HepG2 (cell line): Measurements from ENCODE around the gene CTIF. TPM values are rescaled to one million over a fixed set of nuclear protein-coding genes. Genes with fewer than 3 reads are reported as not detected.

ENCODE experiments used
- ATAC-seq: fragments of 200-7000 bp; cut with Tn5 transposase; 3 replicates; pipeline ENCODE4 v1.9.1; 2020; ENCODE audit warnings: mild to moderate bottlenecking, moderate library complexity
- BruUV-seq: library from RNA; stranded (reverse); fragments of 400-500 nt; replicated peaks from 2 replicates; lab custom pipeline; 2021; lab: Mats Ljungman, UMichigan
- CTCF ChIA-PET: fragments of 300-600 bp; formaldehyde crosslinking; extraction: SDS; loops from one replicate; lab custom pipeline; 2021; ENCODE audit warnings: low total read pairs, inconsistent platforms, low intra/inter-chr PET ratio; lab: Yijun Ruan, JAX
- POLR2A ChIA-PET: fragments of 350-600 bp; sonication (Branson Sonifier 250); formaldehyde crosslinking; loops from one replicate; lab custom pipeline; 2020; ENCODE audit warnings: antibody characterized with exemption, inconsistent platforms; lab: Yijun Ruan, JAX
- DNase-seq: peaks from one replicate; pipeline ENCODE4 v3.0.0-alpha.2; 2015; ENCODE audit warnings: low spot score
- FAIRE-seq: peaks from 3 replicates; lab custom pipeline; 2011; peaks lifted over from hg19 to GRCh38; lab: Jason Lieb, UNC
- H2AFZ ChIP-seq: one replicate; pipeline ENCODE4 v1.6.1; 2011; ENCODE audit warnings: low read length, inconsistent platforms
- H3K27ac ChIP-seq: fragments of 300-600 bp; 3 replicates; pipeline ENCODE4 v1.8.0; 2011; ENCODE audit warnings: mixed run types, mild to moderate bottlenecking, mixed read lengths, low read length, inconsistent platforms; ENCODE audit not compliant: insufficient read depth; ENCODE audit errors: extremely low read length
- H3K27me3 ChIP-seq, 2 experiments: fragments of 200-600 bp in 1 of 2; 2 replicates in 1 of 2; 3 replicates in 1 of 2; pipeline versions ENCODE4 v1.6.0 to v1.8.0; 2011; ENCODE audit warnings: low read length in 2 of 2, mild to moderate bottlenecking in 2 of 2, moderate library complexity in 2 of 2, inconsistent platforms in 1 of 2; ENCODE audit not compliant: insufficient read depth in 2 of 2, control insufficient read depth in 1 of 2
- H3K36me3 ChIP-seq, 2 experiments: fragments of 200-600 bp in 1 of 2; replicated peaks in 1 of 2; 2 replicates in 1 of 2; 3 replicates in 1 of 2; pipeline versions ENCODE4 v1.5.1 to v1.8.0; 2011; ENCODE audit warnings: low read length in 2 of 2, inconsistent platforms in 1 of 2; ENCODE audit not compliant: insufficient read depth in 2 of 2, control insufficient read depth in 1 of 2
- H3K4me1 ChIP-seq: 2 replicates; pipeline ENCODE4 v1.5.1; 2012; ENCODE audit warnings: low read length, inconsistent platforms; ENCODE audit not compliant: insufficient read depth
- H3K4me2 ChIP-seq: 2 replicates; pipeline ENCODE4 v1.6.0; 2011; ENCODE audit warnings: low read depth, low read length, inconsistent platforms
- H3K4me3 ChIP-seq, 3 experiments: fragments of 200-600 bp in 1 of 3; sonication (generic), shearing (Covaris generic) in 1 of 3; replicated peaks in 1 of 3; 2 replicates each; pipeline ENCODE4 v1.5.1; 2011 to 2016; ENCODE audit warnings: low read length in 3 of 3, inconsistent platforms in 2 of 3, low read depth in 2 of 3, mild to moderate bottlenecking in 2 of 3, control low read depth in 1 of 3, mixed read lengths in 1 of 3; ENCODE audit not compliant: insufficient read depth in 1 of 3
- H3K79me2 ChIP-seq: one replicate; pipeline ENCODE4 v1.6.1; 2011; ENCODE audit warnings: low read length, inconsistent platforms; ENCODE audit not compliant: insufficient read depth
- H3K9ac ChIP-seq: 2 replicates; pipeline ENCODE4 v1.6.0; 2011; ENCODE audit warnings: mild to moderate bottlenecking, low read depth, low read length, inconsistent platforms; ENCODE audit not compliant: insufficient read depth
- H3K9me3 ChIP-seq: 2 replicates; pipeline ENCODE4 v1.5.1; 2012; ENCODE audit warnings: mild to moderate bottlenecking, low read length
- H4K20me1 ChIP-seq: 2 replicates; pipeline ENCODE4 v1.6.0; 2011; ENCODE audit warnings: inconsistent platforms, mild to moderate bottlenecking, low read length, moderate library complexity; ENCODE audit not compliant: insufficient read depth
- ELF3 ChIP-seq: IDR thresholded peaks from 2 replicates; pipeline ENCODE4 v1.6.1; 2016; ENCODE audit warnings: missing genetic modification reagents, missing compliant biosample characterization
- FOXJ3 ChIP-seq: sonication (generic); formaldehyde crosslinking; IDR thresholded peaks from 2 replicates; pipeline ENCODE4 v1.4.0; 2020; ENCODE audit warnings: missing genetic modification reagents, mild to moderate bottlenecking, borderline replicate concordance
- RAD51 ChIP-seq: fragments of 450-650 bp; IDR thresholded peaks from 2 replicates; pipeline ENCODE4 v1.6.1; 2016; ENCODE audit warnings: borderline replicate concordance
- SALL2 ChIP-seq: sonication (generic); formaldehyde crosslinking; IDR thresholded peaks from 2 replicates; pipeline ENCODE4 v1.8.1; 2023; ENCODE audit warnings: mild to moderate bottlenecking, missing genetic modification reagents, inconsistent platforms
- SRSF9 ChIP-seq: fragments of 200-400 bp; formaldehyde crosslinking; IDR thresholded peaks from 2 replicates; pipeline ENCODE4 v1.6.1; 2018; ENCODE audit warnings: borderline replicate concordance, mild to moderate bottlenecking, low read depth, low read length; ENCODE audit not compliant: insufficient read depth, poor library complexity, severe bottlenecking
- TOPORS ChIP-seq: sonication (generic); formaldehyde crosslinking; IDR thresholded peaks from 2 replicates; pipeline ENCODE4 v1.8.0; 2023; ENCODE audit warnings: mild to moderate bottlenecking, missing genetic modification reagents
- ZNF670 ChIP-seq: sonication (generic); formaldehyde crosslinking; IDR thresholded peaks from 2 replicates; pipeline ENCODE4 v1.8.0; 2022; ENCODE audit warnings: mild to moderate bottlenecking, missing genetic modification reagents, borderline replicate concordance
- WGBS: methylation state at CpG from one replicate; pipeline ENCODE4 v1.1.6; 2017; ENCODE audit warnings: low lambda C conversion rate; 5-methylcytosine and 5-hydroxymethylcytosine counted together
- in situ Hi-C: cut with HindIII; loops from 2 replicates; pipeline ENCODE4 v1.10.0; 2017; ENCODE audit warnings: low pct_unique_long_range_greater_than_20kb; ENCODE audit not compliant: extremely low pct_ligation_motif_present
- intact Hi-C: fragments of 100-400 bp; cut with micrococcal nuclease; formaldehyde crosslinking; loops from one replicate; pipeline ENCODE4 v1.10.0; 2022; ENCODE audit not compliant: unreplicated experiment
- polyA plus RNA-seq, 8 experiments: library from polyadenylated mRNA; depleted of rRNA in 3 of 8; stranded (reverse) in 7 of 8; unstranded in 1 of 8; fragments of >200 nt; fragmentation: Illumina TruSeq in 4 of 8; extraction: Trizol in 4 of 8; gene quantifications; 2 replicates each; pipeline versions ENCODE4 v1.2.1 to v1.2.3, GENCODE V29; 2011 to 2016; ENCODE audit warnings: low read depth in 4 of 8, missing spikeins in 1 of 8, mixed read lengths in 1 of 8; ENCODE audit not compliant: insufficient read depth in 1 of 8
- total RNA-seq, 5 experiments: library from RNA; depleted of rRNA; stranded (reverse); fragments of >200 nt; fragmentation: Illumina TruSeq; extraction: Trizol; gene quantifications; 2 replicates each; pipeline ENCODE4 v1.2.3, GENCODE V29; 2016; ENCODE audit warnings: low read depth in 1 of 5
- TF ChIP-seq, protein P1 (sequence below): sonication (generic); formaldehyde crosslinking; IDR thresholded peaks from 2 replicates; pipeline ENCODE4 v1.5.0; 2020; ENCODE audit warnings: mild to moderate bottlenecking, missing genetic modification reagents, borderline replicate concordance

CTIF gene
- total and polyA plus RNA-seq, 2 of the 13 experiments (the other 11 are each of a cell fraction or from before 2014, with no cell fraction given), result 18.2 to 28.0 TPM

DNA sequence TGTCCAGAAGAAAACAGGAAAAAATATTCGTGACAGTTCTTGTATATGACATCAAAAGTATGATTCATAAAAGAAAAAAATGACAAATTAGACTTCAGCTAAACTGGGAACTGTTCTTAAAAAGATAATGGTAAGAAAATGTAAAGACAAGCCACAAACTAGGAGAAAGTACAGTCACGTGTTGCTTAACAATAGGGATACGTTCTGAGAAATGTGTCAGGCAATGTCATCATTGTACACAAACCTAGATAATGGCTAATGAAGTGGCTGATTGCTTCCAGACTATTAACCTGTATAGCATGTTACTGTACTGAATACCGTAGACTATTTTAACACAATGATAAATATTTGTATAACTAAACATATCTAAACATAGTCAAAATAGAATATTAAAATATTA is 35.9 kb upstream of the CTIF start:
- Histone ChIP-seq H3K27ac (no peak overlapping the region), H3K79me2 (no peaks in the 10 kb centered on the region), H3K9ac (no peak overlapping the region), H3K4me3 (no peak overlapping the region), H3K36me3 (no peaks in the 10 kb centered on the region), H3K27me3 (no peaks in the 10 kb centered on the region; a peak in 1 of 5 replicates), H3K9me3 (peaks cover 15% of the 10 kb centered on the region), H4K20me1 (no peaks in the 10 kb centered on the region), H3K4me2 (no peak overlapping the region), H3K4me1 (no peaks in the 10 kb centered on the region), H2AFZ (no peak overlapping the region)
- no TSS peak for BruUV-seq
- DNase-seq, result no peak
- FAIRE-seq, result no peak
- CTCF ChIA-PET, result no interaction called here
- 23% methylated on average over 4 of the region's 4 CpGs for WGBS
- in situ Hi-C loops (no loop called here), intact Hi-C loops (no loop called here)
- no peak for ATAC-seq
- POLR2A ChIA-PET, result no interaction called here
- TF ChIP-seq ELF3 (CRISPR knock-in tag) (no peak), TOPORS (CRISPR knock-in tag) (no peak), SRSF9 (no peak), FOXJ3 (CRISPR knock-in tag) (no peak), RAD51 (no peak), ZNF670 (CRISPR knock-in tag) (no peak), SALL2 (CRISPR knock-in tag) (no peak)
- TF ChIP-seq, protein P1, sequence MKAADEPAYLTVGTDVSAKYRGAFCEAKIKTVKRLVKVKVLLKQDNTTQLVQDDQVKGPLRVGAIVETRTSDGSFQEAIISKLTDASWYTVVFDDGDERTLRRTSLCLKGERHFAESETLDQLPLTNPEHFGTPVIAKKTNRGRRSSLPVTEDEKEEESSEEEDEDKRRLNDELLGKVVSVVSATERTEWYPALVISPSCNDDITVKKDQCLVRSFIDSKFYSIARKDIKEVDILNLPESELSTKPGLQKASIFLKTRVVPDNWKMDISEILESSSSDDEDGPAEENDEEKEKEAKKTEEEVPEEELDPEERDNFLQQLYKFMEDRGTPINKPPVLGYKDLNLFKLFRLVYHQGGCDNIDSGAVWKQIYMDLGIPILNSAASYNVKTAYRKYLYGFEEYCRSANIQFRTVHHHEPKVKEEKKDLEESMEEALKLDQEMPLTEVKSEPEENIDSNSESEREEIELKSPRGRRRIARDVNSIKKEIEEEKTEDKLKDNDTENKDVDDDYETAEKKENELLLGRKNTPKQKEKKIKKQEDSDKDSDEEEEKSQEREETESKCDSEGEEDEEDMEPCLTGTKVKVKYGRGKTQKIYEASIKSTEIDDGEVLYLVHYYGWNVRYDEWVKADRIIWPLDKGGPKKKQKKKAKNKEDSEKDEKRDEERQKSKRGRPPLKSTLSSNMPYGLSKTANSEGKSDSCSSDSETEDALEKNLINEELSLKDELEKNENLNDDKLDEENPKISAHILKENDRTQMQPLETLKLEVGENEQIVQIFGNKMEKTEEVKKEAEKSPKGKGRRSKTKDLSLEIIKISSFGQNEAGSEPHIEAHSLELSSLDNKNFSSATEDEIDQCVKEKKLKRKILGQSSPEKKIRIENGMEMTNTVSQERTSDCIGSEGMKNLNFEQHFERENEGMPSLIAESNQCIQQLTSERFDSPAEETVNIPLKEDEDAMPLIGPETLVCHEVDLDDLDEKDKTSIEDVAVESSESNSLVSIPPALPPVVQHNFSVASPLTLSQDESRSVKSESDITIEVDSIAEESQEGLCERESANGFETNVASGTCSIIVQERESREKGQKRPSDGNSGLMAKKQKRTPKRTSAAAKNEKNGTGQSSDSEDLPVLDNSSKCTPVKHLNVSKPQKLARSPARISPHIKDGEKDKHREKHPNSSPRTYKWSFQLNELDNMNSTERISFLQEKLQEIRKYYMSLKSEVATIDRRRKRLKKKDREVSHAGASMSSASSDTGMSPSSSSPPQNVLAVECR (CRISPR knock-in tag), result no peak
